ENCODE results near the gene NRM. TPM values are rescaled to one million over a fixed set of nuclear protein-coding genes. Genes with fewer than 3 reads are reported as not detected.
A peak's percentile ranks its signal among the peaks of the same experiment; 100 is the strongest.

NRM gene
- total RNA-seq, 4 donors from 2014 or later: 3.0 to 8.2 (median 6.0) TPM

DNA sequence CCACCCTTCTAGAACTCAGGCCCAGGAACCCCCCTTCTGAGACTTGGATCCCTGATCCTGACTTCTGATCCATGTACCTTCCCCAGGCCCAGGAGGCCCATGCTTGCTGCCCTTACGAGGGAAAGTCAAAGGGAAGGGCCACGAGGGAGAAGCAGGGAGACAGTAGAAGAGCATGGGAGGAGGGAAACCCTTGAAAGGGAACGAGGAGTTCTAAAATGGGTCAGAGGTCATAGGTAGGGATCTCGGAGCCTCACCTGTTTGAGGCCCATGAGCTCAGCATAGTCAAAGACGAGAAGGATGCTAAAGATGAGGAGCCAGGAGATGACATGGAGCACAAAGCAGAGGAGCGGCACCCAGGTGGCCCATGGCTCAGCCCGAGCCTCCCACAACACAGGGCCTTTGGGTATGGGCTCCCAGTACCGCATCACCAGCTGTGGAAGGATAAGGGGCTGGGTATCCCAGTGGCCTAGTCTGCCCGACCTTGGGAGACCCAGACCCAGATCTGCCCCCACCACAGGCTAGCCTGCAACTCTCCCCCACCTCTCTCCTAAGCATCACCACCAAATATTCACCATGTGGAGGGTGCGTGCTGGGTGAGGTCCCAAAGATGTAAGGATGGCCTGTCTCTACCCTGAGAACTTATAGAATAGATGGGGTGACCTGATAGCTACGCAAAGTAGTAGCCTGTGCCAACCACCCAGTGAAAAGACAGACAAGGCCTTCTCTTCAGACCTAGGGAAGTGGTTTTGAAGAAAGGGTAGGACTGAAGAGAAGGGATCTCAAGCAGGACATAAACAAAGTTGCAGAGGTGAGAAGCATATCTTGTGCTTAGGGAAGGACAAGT lies 1.5 kb downstream of the NRM start:
- WGBS, 2 donors (ENCODE audit: low coverage in 1 of 2): 81% methylated on average over 6 of the region's 11 CpGs; no CpG with 5 or more reads in 1 of the 2 donors
- ATAC-seq: no peak
- H3K4me1 ChIP-seq: peaks cover 4 to 56% (median 36%) of the 10 kb centered on the region in 3 donors
- no peaks in the 10 kb centered on the region for H3K27me3 ChIP-seq
- H3K9me3 ChIP-seq: no peaks in the 10 kb centered on the region
- H3K4me3 ChIP-seq: peak overlapping the region in 1 of 2 donors; percentile 92
- TF ChIP-seq, protein P1, sequence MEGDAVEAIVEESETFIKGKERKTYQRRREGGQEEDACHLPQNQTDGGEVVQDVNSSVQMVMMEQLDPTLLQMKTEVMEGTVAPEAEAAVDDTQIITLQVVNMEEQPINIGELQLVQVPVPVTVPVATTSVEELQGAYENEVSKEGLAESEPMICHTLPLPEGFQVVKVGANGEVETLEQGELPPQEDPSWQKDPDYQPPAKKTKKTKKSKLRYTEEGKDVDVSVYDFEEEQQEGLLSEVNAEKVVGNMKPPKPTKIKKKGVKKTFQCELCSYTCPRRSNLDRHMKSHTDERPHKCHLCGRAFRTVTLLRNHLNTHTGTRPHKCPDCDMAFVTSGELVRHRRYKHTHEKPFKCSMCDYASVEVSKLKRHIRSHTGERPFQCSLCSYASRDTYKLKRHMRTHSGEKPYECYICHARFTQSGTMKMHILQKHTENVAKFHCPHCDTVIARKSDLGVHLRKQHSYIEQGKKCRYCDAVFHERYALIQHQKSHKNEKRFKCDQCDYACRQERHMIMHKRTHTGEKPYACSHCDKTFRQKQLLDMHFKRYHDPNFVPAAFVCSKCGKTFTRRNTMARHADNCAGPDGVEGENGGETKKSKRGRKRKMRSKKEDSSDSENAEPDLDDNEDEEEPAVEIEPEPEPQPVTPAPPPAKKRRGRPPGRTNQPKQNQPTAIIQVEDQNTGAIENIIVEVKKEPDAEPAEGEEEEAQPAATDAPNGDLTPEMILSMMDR (IDR thresholded peaks at IDR 0.05): no peak
- no peak for TF ChIP-seq EP300 (IDR thresholded peaks at IDR 0.05)
- no peaks in the 10 kb centered on the region for H3K36me3 ChIP-seq
- H3K27ac ChIP-seq: peak overlapping the region; percentile 92 to 100 (median 98)

- no peak for TF ChIP-seq POLR2AphosphoS5 (IDR thresholded peaks at IDR 0.05)
- TF ChIP-seq EP300 (IDR thresholded peaks at IDR 0.05): no peak
- TF ChIP-seq, protein P1 (IDR thresholded peaks at IDR 0.05): no peak
- TF ChIP-seq POLR2A (IDR thresholded peaks at IDR 0.05): no peak
- 60 to 89% methylated on average over 5 to 8 of the region's 9 CpGs for WGBS, 2 donors (ENCODE audit: low coverage in 1 of 2)
- no peaks in the 10 kb centered on the region for H3K9me3 ChIP-seq
- H3K36me3 ChIP-seq: no peaks in the 10 kb centered on the region
- H3K4me1 ChIP-seq: peaks cover 4 to 63% (median 37%) of the 10 kb centered on the region in 3 donors
- H3K27me3 ChIP-seq: no peaks in the 10 kb centered on the region
- ATAC-seq: no peak
- peak overlapping the region in 1 of 2 donors; percentile 92 for H3K4me3 ChIP-seq
- peak overlapping the region; percentile 92 to 100 (median 98) for H3K27ac ChIP-seq
Observed at GRCh38 chr6:30688569-30688968, 2.2 kb downstream of the NRM start.

DNA sequence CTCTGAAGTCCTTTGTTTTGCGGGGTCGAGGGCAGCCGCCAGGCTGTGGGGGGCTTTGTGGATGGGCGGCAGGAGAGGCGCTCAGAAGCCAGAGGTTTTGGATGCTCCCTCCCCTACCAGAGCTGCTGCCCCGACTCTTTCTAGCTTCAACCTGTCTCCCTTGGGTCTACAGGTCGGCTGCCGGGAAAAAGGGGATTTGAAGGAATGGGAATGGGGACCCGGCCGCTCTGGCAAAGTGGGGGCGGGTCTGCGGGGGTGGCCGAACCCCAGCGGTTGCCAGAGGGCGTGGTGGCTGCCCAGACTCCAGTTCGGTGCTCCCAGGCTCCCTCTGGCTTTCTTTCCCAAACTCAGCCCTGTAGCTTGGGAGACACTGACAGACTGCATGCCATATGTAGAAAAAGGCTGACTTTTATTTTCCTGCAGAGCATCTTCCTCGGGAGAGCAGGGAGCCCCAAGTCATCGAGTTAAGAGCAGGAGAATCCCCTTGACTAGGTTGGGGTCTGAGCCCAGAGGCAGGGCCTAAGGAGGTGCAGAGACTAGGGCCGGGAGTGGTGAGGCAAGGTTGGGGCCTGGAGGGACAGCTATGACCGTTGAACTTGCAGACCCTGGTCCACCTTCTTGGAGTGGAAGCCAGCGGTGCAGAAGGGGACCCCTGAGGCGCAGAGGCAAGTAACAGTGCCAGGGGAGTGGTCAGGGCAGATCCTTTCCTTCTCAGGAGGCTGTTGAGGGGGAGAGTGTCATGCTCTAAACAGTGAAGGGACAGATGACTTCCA lies 2.9 kb downstream of the NRM start:
- Histone ChIP-seq H3K9me3 (no peaks in the 10 kb centered on the region), H3K27ac (peak overlapping the region; percentile 92 to 100 (median 98)), H3K4me3 (peak overlapping the region; percentile 91 to 92), H3K4me1 (peaks cover 4 to 70% (median 42%) of the 10 kb centered on the region in 3 donors), H3K36me3 (no peaks in the 10 kb centered on the region), H3K27me3 (no peaks in the 10 kb centered on the region)
- 0% methylated on average over 6 of the region's 22 CpGs; no CpG with 5 or more reads in 1 of the 2 donors for WGBS, 2 donors (ENCODE audit: low coverage in 1 of 2)
- ATAC-seq: no peak
- TF ChIP-seq, protein P1 (IDR thresholded peaks at IDR 0.05): peak in 1 of 4 experiments; percentile 64
- no peak for TF ChIP-seq EP300 (IDR thresholded peaks at IDR 0.05)

GRCh38 chr6:30686908-30687658 lies 3.7 kb downstream of the NRM start:
- Histone ChIP-seq H3K4me1 (peaks cover 4 to 78% (median 48%) of the 10 kb centered on the region in 3 donors), H3K9me3 (no peaks in the 10 kb centered on the region), H3K27me3 (no peaks in the 10 kb centered on the region), H3K27ac (peak overlapping the region; percentile 92 to 100 (median 98)), H3K4me3 (peak overlapping the region; percentile 91 to 92), H3K36me3 (no peaks in the 10 kb centered on the region)
- peak; percentile 78 for ATAC-seq
- TF ChIP-seq EP300 (IDR thresholded peaks at IDR 0.05) (no peak), POLR2AphosphoS5 (IDR thresholded peaks at IDR 0.05) (peak; percentile 97), POLR2A (IDR thresholded peaks at IDR 0.05) (peak; percentile 35 to 43)
- TF ChIP-seq, protein P1 (IDR thresholded peaks at IDR 0.05): no peak
- WGBS, 2 donors (ENCODE audit: low coverage in 1 of 2): 0% methylated on average over 6 to 8 of the region's 52 CpGs

Measured in gastroesophageal sphincter (tissue), 4 donors.